Measurements from ENCODE around the gene SNU13. TPM values are rescaled to one million over a fixed set of nuclear protein-coding genes. Genes with fewer than 3 reads are reported as not detected.
"Not testable (repeated sequence)": the region's sequence is repeated elsewhere in the genome, so short reads cannot be mapped to it uniquely, and the experiment has no call there.

Gene SNU13
- total RNA-seq, 2 experiments from 2014 or later, result 236 to 242 TPM

DNA sequence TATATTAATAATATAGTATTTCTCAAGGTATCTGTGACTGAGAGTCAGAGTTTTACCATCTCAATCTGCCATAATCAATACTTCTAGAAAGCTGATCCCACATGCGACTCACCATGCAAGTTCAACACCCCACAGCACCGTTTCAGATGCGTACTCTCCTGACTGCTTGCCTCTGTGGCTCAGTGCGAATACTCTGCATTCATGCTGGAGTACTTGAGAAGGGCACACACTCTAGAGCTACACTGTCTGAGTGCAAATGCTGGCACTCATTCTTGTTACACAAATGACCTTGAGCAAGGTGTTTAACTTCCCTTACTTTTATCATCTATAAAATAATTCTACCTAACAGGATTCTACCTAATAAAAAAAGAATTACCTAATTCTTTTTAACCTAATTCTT lies 12.5 kb downstream of the SNU13 start:
- H3K27me3 Mint-ChIP-seq, result no peaks in the 10 kb centered on the region
- no peak overlapping the region for H3K27ac Mint-ChIP-seq
- DNase-seq, result no peak
- peaks cover 47% of the 10 kb centered on the region for H3K36me3 Mint-ChIP-seq
- intact Hi-C loops (cut with micrococcal nuclease), result no loop called here
- H3K9me3 Mint-ChIP-seq, result no peaks in the 10 kb centered on the region
- CTCF ChIA-PET, result interaction anchor here (1.1 to 1.6 kb wide), 2 partner anchors 9 to 21 kb away, joined by 3 read pairs; no protein-coding TSS in a partner anchor
- peaks cover 16% of the 10 kb centered on the region for H3K4me1 Mint-ChIP-seq (ENCODE audit: low read depth)
- POLR2A ChIA-PET, result no interaction called here
- no peak overlapping the region for H3K4me3 Mint-ChIP-seq

DNA sequence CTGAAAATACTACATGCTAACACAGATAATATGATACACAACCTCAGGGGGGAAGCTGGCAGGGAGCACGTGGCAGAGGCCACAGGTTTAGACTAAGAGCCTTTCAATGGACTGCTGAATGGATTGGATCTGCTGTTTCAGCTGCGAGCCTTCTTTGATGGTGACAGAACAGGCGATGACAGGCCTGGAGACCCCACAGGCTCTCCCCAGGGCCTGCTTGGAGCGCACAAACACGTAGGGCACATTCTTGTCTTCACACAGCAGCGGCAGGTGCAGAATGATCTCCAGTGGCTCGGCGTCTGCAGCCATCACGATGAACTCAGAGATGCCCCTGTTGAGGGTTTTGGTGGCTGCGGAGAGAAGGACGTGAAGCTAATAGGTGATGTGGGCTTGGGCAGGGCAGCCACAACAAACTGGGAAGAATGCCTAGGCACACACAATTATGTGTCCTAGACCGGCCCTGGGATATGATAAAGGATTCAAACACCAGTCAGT lies 13.8 kb downstream of the SNU13 start:
- intact Hi-C loops (cut with micrococcal nuclease), result no loop called here
- Mint-ChIP-seq H3K36me3 (peaks cover 37% of the 10 kb centered on the region), H3K4me1 (ENCODE audit: low read depth) (peaks cover 9% of the 10 kb centered on the region)

DNA sequence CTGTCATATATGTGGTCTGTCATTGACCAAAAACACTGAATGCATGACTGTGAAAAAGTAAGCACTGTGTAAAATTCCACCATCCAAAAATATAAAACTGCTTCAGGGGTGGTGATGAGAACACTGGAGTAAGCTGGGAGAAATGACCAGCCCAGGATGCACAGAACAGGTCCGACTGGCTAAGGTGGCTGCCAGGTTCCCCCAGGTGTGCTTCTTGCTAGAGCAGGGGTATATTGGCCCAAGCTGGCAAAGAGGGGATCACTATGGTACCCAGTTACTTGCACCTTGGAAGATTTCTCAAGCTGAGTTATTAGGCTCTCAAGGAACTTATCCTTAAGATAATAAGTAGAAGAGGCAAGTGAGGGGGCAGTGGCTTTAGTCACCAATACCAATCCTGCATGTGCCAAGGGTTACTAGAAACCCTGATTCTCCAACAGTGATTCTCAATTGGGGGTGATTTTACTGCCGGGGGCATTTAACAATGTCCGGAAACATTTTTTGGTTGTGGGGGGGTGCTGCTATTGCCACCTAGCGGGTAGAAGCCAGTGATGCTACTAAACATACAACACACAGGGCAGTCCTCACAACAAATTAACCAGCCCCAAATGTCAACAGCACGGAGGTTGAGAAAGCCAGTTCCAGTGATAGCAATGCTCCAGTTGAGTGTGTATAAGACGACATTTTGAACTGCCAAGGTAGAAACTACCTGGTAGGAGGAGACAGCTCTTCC lies 15.7 kb downstream of the SNU13 start:
- peaks cover 27% of the 10 kb centered on the region for H3K36me3 Mint-ChIP-seq

More for the DNA sequence above, 13.8 kb downstream of the SNU13 start:
- H3K4me3 Mint-ChIP-seq, result no peak overlapping the region
- ChIA-PET CTCF (interaction anchor here (1.1 kb wide), 1 partner anchor 8 kb away, joined by 5 read pairs; no protein-coding TSS in a partner anchor), POLR2A (no interaction called here)
- no peaks in the 10 kb centered on the region for H3K27me3 Mint-ChIP-seq
- peak overlapping the region; percentile 30 for H3K27ac Mint-ChIP-seq
- H3K9me3 Mint-ChIP-seq, result no peaks in the 10 kb centered on the region
- no peak for DNase-seq

GRCh38 chr22:41672096-41672495 lies 16.6 kb downstream of the SNU13 start:
- CTCF ChIA-PET, result interaction anchor here (0.7 kb wide), 1 partner anchor 167 kb away, joined by 3 read pairs; no protein-coding TSS in a partner anchor
- DNase-seq; intact Hi-C loops (cut with micrococcal nuclease); H3K27ac Mint-ChIP-seq; POLR2A ChIA-PET; H3K27me3 Mint-ChIP-seq; H3K4me3 Mint-ChIP-seq; H3K9me3 Mint-ChIP-seq: not testable (repeated sequence)
- H3K4me1 Mint-ChIP-seq (ENCODE audit: low read depth), result peaks cover 14% of the 10 kb centered on the region
- peaks cover 24% of the 10 kb centered on the region for H3K36me3 Mint-ChIP-seq

More for the DNA sequence above, 15.7 kb downstream of the SNU13 start:
- no peak for DNase-seq
- CTCF ChIA-PET, result interaction anchor here (1.4 kb wide), 2 partner anchors 13 to 24 kb away, joined by 3 to 4 read pairs; no protein-coding TSS in a partner anchor
- Mint-ChIP-seq H3K9me3 (no peaks in the 10 kb centered on the region), H3K27ac (no peak overlapping the region), H3K4me1 (ENCODE audit: low read depth) (peaks cover 10% of the 10 kb centered on the region), H3K27me3 (no peaks in the 10 kb centered on the region), H3K4me3 (no peak overlapping the region)
- intact Hi-C loops (cut with micrococcal nuclease), result no loop called here
- POLR2A ChIA-PET, result no interaction called here

- Mint-ChIP-seq H3K27ac (no peak overlapping the region), H3K4me1 (ENCODE audit: low read depth) (peaks cover 16% of the 10 kb centered on the region), H3K4me3 (no peak overlapping the region), H3K36me3 (peaks cover 12% of the 10 kb centered on the region), H3K9me3 (no peaks in the 10 kb centered on the region), H3K27me3 (no peaks in the 10 kb centered on the region)
- DNase-seq, result no peak
- intact Hi-C loops (cut with micrococcal nuclease), result no loop called here
- ChIA-PET CTCF (interaction anchor here (2.4 kb wide), 1 partner anchor 28 kb away, joined by 12 read pairs; no protein-coding TSS in a partner anchor), POLR2A (interaction anchor here (1.3 kb wide), 1 partner anchor 28 kb away, joined by 6 read pairs; no protein-coding TSS in a partner anchor)
Measured at GRCh38 chr22:41668971-41669911, 19.4 kb downstream of the SNU13 start.

DNA sequence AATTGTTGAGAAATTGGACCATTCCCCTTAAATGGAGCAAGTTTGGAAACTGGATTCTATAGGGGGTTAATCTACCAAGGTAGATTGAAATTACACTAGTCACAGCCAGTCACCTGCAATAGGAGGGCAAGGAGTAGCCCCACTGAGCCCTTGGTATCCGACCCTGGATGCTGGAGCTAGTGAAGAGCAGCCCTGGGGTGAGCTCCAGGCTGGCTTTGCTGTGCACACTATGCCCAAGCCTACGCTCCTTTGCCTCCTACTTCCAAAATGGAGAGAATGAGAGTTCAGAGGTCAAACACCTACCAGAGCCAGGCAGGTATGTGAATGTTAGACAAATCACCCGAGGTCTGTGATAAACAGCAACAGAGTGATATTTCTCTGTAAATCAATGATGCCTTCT lies 23.7 kb downstream of the SNU13 start:
- H3K36me3 Mint-ChIP-seq, result peaks cover 29% of the 10 kb centered on the region
- intact Hi-C loops (cut with micrococcal nuclease), result no loop called here
- no peak overlapping the region for H3K4me3 Mint-ChIP-seq
- no peaks in the 10 kb centered on the region for H3K9me3 Mint-ChIP-seq
- H3K27ac Mint-ChIP-seq, result peak overlapping the region; percentile 76
- peaks cover 13% of the 10 kb centered on the region for H3K4me1 Mint-ChIP-seq (ENCODE audit: low read depth)
- no peaks in the 10 kb centered on the region for H3K27me3 Mint-ChIP-seq
- ChIA-PET POLR2A (no interaction called here), CTCF (interaction anchor here (0.9 to 3.4 kb wide), 4 partner anchors 8 to 33 kb away, joined by 3 to 28 read pairs (median 16); partner anchors contain the start of genes MEI1 and SNU13)
- no peak for DNase-seq

DNA sequence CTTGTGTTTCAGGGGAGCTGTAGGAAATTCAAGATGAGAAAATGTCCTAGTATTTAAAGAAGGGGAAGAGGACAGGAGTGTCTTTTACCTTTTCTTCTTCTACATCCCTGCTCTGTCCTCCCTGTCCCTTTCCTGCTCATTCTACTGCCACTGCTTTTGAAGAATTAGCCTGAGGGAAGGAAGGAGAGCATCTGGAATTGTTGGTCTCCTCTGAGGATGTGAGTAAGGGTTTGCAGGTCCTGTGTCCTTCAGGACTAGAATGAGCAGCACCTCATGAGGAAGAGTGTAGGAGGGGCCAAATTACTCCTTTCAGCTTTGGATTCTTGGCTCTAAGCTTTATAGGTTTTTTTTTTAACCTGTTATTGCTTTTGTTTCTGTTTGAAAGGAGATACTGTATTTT lies 24.2 kb downstream of the SNU13 start:
- Mint-ChIP-seq H3K4me1 (ENCODE audit: low read depth) (peaks cover 13% of the 10 kb centered on the region), H3K9me3 (no peaks in the 10 kb centered on the region), H3K36me3 (peaks cover 31% of the 10 kb centered on the region), H3K27ac (no peak overlapping the region), H3K4me3 (no peak overlapping the region), H3K27me3 (no peaks in the 10 kb centered on the region)
- ChIA-PET POLR2A (interaction anchor here (0.7 to 1.0 kb wide), 2 partner anchors 14 to 43 kb away, joined by 3 read pairs; partner anchors contain the start of gene XRCC6), CTCF (interaction anchor here (0.9 kb wide), 1 partner anchor 33 kb away, joined by 3 read pairs; no protein-coding TSS in a partner anchor)
- DNase-seq, result no peak
- intact Hi-C loops (cut with micrococcal nuclease), result no loop called here

DNA sequence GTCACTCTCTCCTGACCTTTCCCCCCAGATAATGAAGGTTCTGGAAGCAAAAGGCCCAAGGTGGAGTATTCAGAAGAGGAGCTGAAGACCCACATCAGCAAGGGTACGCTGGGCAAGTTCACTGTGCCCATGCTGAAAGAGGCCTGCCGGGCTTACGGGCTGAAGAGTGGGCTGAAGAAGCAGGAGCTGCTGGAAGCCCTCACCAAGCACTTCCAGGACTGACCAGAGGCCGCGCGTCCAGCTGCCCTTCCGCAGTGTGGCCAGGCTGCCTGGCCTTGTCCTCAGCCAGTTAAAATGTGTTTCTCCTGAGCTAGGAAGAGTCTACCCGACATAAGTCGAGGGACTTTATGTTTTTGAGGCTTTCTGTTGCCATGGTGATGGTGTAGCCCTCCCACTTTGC lies 25.1 kb downstream of the SNU13 start:
- H3K27me3 Mint-ChIP-seq; H3K4me1 Mint-ChIP-seq (ENCODE audit: low read depth); DNase-seq; H3K9me3 Mint-ChIP-seq; H3K4me3 Mint-ChIP-seq; intact Hi-C loops (cut with micrococcal nuclease): not testable (repeated sequence)
- Mint-ChIP-seq H3K36me3 (peaks cover 35% of the 10 kb centered on the region), H3K27ac (peak overlapping the region; percentile 10)
- ChIA-PET CTCF (interaction anchor here (1.2 kb wide), 1 partner anchor 9 kb away, joined by 3 read pairs; no protein-coding TSS in a partner anchor), POLR2A (interaction anchor here (0.6 to 1.0 kb wide), 3 partner anchors 13 to 321 kb away, joined by 3 read pairs; partner anchors contain the start of gene XRCC6)

GRCh38 chr22:41661713-41662112 lies 27.0 kb downstream of the SNU13 start:
- POLR2A ChIA-PET, result no interaction called here
- intact Hi-C loops (cut with micrococcal nuclease), result no loop called here
- no peak overlapping the region for H3K27ac Mint-ChIP-seq
- no peaks in the 10 kb centered on the region for H3K9me3 Mint-ChIP-seq
- H3K36me3 Mint-ChIP-seq, result peaks cover 46% of the 10 kb centered on the region
- CTCF ChIA-PET, result no interaction called here
- DNase-seq, result no peak
- no peaks in the 10 kb centered on the region for H3K27me3 Mint-ChIP-seq
- H3K4me1 Mint-ChIP-seq (ENCODE audit: low read depth), result peaks cover 3% of the 10 kb centered on the region
- H3K4me3 Mint-ChIP-seq, result no peak overlapping the region

DNA sequence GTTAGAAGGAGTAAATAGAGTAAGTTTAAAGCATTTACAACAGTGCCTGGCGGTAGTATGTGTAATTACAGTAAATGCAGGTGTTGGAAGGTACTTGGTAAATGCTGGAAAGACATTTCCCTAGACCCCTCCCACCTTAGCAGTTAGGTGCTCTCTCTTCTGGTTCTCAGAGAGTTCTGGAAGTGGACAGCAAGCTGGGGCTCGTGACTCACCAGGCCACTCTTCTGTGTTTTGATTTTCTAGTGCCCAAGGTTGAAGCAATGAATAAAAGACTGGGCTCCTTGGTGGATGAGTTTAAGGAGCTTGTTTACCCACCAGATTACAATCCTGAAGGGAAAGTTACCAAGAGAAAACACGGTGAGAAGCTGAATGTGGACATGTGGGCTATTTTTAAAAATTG lies 27.6 kb downstream of the SNU13 start:
- no peak for DNase-seq
- ChIA-PET POLR2A (no interaction called here), CTCF (no interaction called here)
- no peaks in the 10 kb centered on the region for H3K27me3 Mint-ChIP-seq
- intact Hi-C loops (cut with micrococcal nuclease), result no loop called here
- no peaks in the 10 kb centered on the region for H3K9me3 Mint-ChIP-seq
- peaks cover 45% of the 10 kb centered on the region for H3K36me3 Mint-ChIP-seq
- no peaks in the 10 kb centered on the region for H3K4me1 Mint-ChIP-seq (ENCODE audit: low read depth)
- no peak overlapping the region for H3K27ac Mint-ChIP-seq
- no peak overlapping the region for H3K4me3 Mint-ChIP-seq

GRCh38 chr22:41660416-41660815 lies 28.3 kb downstream of the SNU13 start:
- H3K9me3 Mint-ChIP-seq, result no peaks in the 10 kb centered on the region
- no peaks in the 10 kb centered on the region for H3K4me1 Mint-ChIP-seq (ENCODE audit: low read depth)
- H3K27ac Mint-ChIP-seq, result peak overlapping the region; percentile 72
- peaks cover 47% of the 10 kb centered on the region for H3K36me3 Mint-ChIP-seq
- H3K4me3 Mint-ChIP-seq, result no peak overlapping the region
- DNase-seq, result no peak
- H3K27me3 Mint-ChIP-seq, result no peaks in the 10 kb centered on the region
- ChIA-PET POLR2A (interaction anchor here (0.6 kb wide), 1 partner anchor 94 kb away, joined by 5 read pairs; no protein-coding TSS in a partner anchor), CTCF (interaction anchor here (1.0 kb wide), 1 partner anchor 13 kb away, joined by 3 read pairs; no protein-coding TSS in a partner anchor)
- intact Hi-C loops (cut with micrococcal nuclease), result no loop called here

All from activated CD4-positive, alpha-beta memory T cell treated with anti-CD3 and anti-CD28 coated beads for 36 hours (primary cell).